ENCODE measurements around the gene GNE.

- TF ChIP-seq EZH2 (conservative IDR thresholded peaks at IDR 0.05; ENCODE audit: low read depth, low read length), result no peak
- no peak for TF ChIP-seq HHEX (CRISPR knock-in tag; IDR thresholded peaks at IDR 0.05)
- TF ChIP-seq ZNF776 (CRISPR knock-in tag; IDR thresholded peaks at IDR 0.05), result no peak
- TF ChIP-seq ELF1 (CRISPR knock-in tag; IDR thresholded peaks at IDR 0.05), result no peak
- TF ChIP-seq JUND (CRISPR knock-in tag; IDR thresholded peaks at IDR 0.05), result no peak
- no peak for TF ChIP-seq ZNF644 (CRISPR knock-in tag; IDR thresholded peaks at IDR 0.05; ENCODE audit: low read depth)
- TF ChIP-seq FOXP4 (CRISPR knock-in tag; IDR thresholded peaks at IDR 0.05), result no peak
- TF ChIP-seq ATF3 (CRISPR knock-in tag; IDR thresholded peaks at IDR 0.05), result no peak
- TF ChIP-seq CTCF (CRISPR knock-in tag; IDR thresholded peaks at IDR 0.05), result no peak
- TF ChIP-seq SP1 (IDR thresholded peaks at IDR 0.05), result no peak
- TF ChIP-seq SP1 (CRISPR knock-in tag; IDR thresholded peaks at IDR 0.05), result no peak
- TF ChIP-seq ZNF318 (CRISPR knock-in tag; IDR thresholded peaks at IDR 0.05), result no peak
Observed at GRCh38 chr9:36174731-36175130, 83.5 kb downstream of the GNE start.
